Measurements from ENCODE around the gene TM9SF2. TPM values are rescaled to one million over a fixed set of nuclear protein-coding genes. Genes with fewer than 3 reads are reported as not detected.
"Not testable (repeated sequence)": the region's sequence is repeated elsewhere in the genome, so short reads cannot be mapped to it uniquely, and the experiment has no call there.

TM9SF2 gene
- polyA plus RNA-seq, 2 of the 4 experiments (the other 2 are of a cell fraction), result 58.8 to 114 TPM

DNA sequence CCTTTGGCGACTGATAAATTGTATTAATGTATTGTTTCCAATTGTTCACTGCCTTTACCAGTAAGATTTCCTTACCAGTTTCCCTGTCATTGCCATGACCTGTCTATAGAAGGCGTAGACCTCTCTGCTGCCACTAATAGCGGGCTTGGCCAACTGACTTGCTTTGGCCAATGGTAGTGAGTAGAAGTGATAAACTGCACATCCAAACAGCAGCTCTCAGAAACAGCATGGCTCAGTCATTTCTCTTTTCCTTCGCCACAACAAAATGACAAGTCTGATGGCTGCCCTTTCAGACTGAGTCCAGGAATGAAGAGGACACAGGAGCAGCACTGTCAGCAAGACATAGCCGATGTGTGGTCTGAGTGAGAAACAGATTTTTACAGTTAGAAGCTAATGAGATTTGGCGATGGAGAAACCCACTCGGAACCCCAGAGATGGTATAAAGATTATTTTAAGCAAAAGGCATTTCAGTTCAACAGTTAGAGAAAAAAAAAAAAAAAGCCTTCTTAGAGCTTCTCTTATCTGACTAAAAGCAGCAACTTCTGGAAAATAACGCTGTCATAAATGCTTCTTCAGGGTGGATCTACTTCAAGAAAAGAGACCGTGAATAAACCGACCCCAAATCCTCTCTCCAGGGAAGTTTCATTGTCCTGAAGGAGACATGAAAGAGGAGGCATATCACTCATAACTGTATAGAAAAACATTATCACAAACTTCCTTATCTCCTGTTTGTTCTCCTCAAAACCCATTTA lies 42.0 kb upstream of the TM9SF2 start:
- Histone ChIP-seq H3K4me1 (no peaks in the 10 kb centered on the region), H3K4me2 (no peak overlapping the region), H3K4me3 (no peak overlapping the region), H3K9me3 (no peaks in the 10 kb centered on the region), H3K27ac (no peak overlapping the region)
- DNase-seq (ENCODE audit: low read depth in 1 of 2, low spot score in 1 of 2) (peak in 1 of 2 experiments; percentile 14), ATAC-seq (peak in 1 of 2 experiments; percentile 54; a peak in 1 of 6 replicates), FAIRE-seq (no peak)
- TF ChIP-seq CBX8 (IDR thresholded peaks at IDR 0.05) (no peak), ESRRA (IDR thresholded peaks at IDR 0.05; ENCODE audit: borderline replicate concordance, low read length) (no peak), EHMT2 (IDR thresholded peaks at IDR 0.05; ENCODE audit: low read depth) (no peak), ZC3H11A (IDR thresholded peaks at IDR 0.05) (no peak), JUNB (IDR thresholded peaks at IDR 0.05) (no peak), ZNF302 (CRISPR knock-in tag; IDR thresholded peaks at IDR 0.05) (no peak), HOXB13 (CRISPR knock-in tag; IDR thresholded peaks at IDR 0.05; ENCODE audit: low read depth) (no peak), MAZ (IDR thresholded peaks at IDR 0.05; ENCODE audit: borderline replicate concordance, low read depth, low read length) (no peak), SREBF2 (IDR thresholded peaks at IDR 0.05) (no peak), TFCP2L1 (CRISPR knock-in tag; IDR thresholded peaks at IDR 0.05) (no peak), BHLHE40 (IDR thresholded peaks at IDR 0.05; ENCODE audit: low read depth, low read length) (no peak)
- TF ChIP-seq, protein P1, sequence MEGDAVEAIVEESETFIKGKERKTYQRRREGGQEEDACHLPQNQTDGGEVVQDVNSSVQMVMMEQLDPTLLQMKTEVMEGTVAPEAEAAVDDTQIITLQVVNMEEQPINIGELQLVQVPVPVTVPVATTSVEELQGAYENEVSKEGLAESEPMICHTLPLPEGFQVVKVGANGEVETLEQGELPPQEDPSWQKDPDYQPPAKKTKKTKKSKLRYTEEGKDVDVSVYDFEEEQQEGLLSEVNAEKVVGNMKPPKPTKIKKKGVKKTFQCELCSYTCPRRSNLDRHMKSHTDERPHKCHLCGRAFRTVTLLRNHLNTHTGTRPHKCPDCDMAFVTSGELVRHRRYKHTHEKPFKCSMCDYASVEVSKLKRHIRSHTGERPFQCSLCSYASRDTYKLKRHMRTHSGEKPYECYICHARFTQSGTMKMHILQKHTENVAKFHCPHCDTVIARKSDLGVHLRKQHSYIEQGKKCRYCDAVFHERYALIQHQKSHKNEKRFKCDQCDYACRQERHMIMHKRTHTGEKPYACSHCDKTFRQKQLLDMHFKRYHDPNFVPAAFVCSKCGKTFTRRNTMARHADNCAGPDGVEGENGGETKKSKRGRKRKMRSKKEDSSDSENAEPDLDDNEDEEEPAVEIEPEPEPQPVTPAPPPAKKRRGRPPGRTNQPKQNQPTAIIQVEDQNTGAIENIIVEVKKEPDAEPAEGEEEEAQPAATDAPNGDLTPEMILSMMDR (IDR thresholded peaks at IDR 0.05), result no peak
- TF ChIP-seq, protein P2, sequence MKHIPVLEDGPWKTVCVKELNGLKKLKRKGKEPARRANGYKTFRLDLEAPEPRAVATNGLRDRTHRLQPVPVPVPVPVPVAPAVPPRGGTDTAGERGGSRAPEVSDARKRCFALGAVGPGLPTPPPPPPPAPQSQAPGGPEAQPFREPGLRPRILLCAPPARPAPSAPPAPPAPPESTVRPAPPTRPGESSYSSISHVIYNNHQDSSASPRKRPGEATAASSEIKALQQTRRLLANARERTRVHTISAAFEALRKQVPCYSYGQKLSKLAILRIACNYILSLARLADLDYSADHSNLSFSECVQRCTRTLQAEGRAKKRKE (CRISPR knock-in tag; IDR thresholded peaks at IDR 0.05; ENCODE audit: low read depth), result no peak
- CTCF ChIA-PET, result interaction anchor here (0.9 to 1.1 kb wide), 2 partner anchors 22 to 57 kb away, joined by 3 read pairs; no protein-coding TSS in a partner anchor
- POLR2A ChIA-PET, result no interaction called here
- WGBS (ENCODE audit: missing lambda C conversion rate), result 87% methylated on average over 10 of the region's 10 CpGs

DNA sequence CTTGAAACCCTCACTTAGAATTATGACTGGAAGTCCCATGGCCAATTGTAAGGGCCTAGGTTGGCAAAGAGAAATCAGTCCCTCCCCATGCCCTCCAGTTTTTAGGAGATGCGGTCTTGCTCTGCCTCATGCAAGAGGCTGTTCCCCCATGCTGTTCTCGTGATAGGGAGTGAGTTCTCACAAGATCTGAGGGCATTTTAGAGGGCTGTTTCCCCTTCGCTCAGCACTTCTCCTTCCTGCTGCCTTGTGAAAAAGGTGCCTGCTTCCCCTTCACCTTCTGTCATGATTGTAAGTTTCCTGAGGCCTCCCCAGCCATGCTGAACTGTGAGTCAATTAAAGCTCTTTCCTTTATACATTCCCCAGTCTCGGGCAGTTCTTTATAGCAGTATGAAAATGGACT lies 40.5 kb upstream of the TM9SF2 start:
- not testable (repeated sequence) for FAIRE-seq

DNA sequence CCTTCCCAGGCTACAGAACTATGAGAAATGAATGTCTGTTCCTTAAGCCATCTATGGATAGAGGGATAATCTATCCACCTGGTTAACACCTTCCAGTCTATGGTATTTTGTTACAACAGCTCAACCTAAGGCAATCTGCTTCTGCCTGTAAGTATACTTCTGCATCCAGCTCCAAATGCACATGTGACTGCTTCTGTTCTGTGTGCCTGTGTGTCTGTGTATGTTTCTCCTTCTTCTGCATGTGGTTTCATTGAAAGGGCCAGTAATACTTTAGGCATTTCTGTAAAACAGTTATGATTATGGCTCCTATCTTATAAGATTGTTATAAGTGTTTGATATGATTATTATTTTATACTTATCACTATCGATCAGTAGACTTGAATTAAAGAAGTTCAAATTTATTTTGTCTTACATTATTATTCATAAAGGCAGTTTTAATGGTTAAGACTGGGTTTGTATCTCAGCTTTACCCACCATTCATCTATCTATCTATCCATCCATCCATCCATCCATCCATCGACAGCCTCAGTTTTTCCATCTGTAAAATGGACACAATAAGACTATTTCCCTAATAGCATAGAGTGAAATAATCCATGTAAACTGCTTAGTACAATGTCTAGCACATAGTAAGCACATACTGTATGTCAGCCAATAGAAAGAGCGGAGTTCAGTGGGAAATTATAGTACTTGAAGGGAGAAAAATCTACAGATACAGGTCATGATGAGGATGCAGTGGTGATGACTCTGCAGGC lies 37.5 kb upstream of the TM9SF2 start:
- no peak overlapping the region for H3K4me3 ChIP-seq
- 40% methylated on average over 3 of the region's 3 CpGs for WGBS (ENCODE audit: missing lambda C conversion rate)
- no peak overlapping the region for H3K27ac ChIP-seq
- no peak overlapping the region for H3K4me2 ChIP-seq
- ChIA-PET CTCF (interaction anchor here (2.0 kb wide), 1 partner anchor 27 kb away, joined by 4 read pairs; no protein-coding TSS in a partner anchor), POLR2A (no interaction called here)
- TF ChIP-seq SREBF2 (IDR thresholded peaks at IDR 0.05) (no peak), HOXB5 (CRISPR knock-in tag; IDR thresholded peaks at IDR 0.05) (no peak), HOXA7 (CRISPR knock-in tag; IDR thresholded peaks at IDR 0.05) (no peak), MYC (IDR thresholded peaks at IDR 0.05; ENCODE audit: borderline replicate concordance, low read length) (no peak), JUN (IDR thresholded peaks at IDR 0.05) (no peak)
- TF ChIP-seq, protein P3, sequence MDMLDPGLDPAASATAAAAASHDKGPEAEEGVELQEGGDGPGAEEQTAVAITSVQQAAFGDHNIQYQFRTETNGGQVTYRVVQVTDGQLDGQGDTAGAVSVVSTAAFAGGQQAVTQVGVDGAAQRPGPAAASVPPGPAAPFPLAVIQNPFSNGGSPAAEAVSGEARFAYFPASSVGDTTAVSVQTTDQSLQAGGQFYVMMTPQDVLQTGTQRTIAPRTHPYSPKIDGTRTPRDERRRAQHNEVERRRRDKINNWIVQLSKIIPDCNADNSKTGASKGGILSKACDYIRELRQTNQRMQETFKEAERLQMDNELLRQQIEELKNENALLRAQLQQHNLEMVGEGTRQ (IDR thresholded peaks at IDR 0.05), result no peak
- no peak for FAIRE-seq
- no peak for DNase-seq (ENCODE audit: low read depth in 1 of 2, low spot score in 1 of 2)
- no peaks in the 10 kb centered on the region for H3K4me1 ChIP-seq
- H3K9me3 ChIP-seq, result no peaks in the 10 kb centered on the region
- ATAC-seq, result no peak

More for the DNA sequence above, 40.5 kb upstream of the TM9SF2 start:
- ATAC-seq; H3K4me3 ChIP-seq; H3K9me3 ChIP-seq; H3K4me1 ChIP-seq; POLR2A ChIA-PET; H3K27ac ChIP-seq; H3K4me2 ChIP-seq; CTCF ChIA-PET; DNase-seq (ENCODE audit: low read depth in 1 of 2, low spot score in 1 of 2): not testable (repeated sequence)
- 33% methylated on average over 4 of the region's 4 CpGs for WGBS (ENCODE audit: missing lambda C conversion rate)
